ENCODE measurements around the gene SUPT16H. TPM values are rescaled to one million over a fixed set of nuclear protein-coding genes. Genes with fewer than 3 reads are reported as not detected.
"Not testable (repeated sequence)": the region's sequence is repeated elsewhere in the genome, so short reads cannot be mapped to it uniquely, and the experiment has no call there.

The SUPT16H gene
- total RNA-seq, 1 experiment from 2014 or later, result 98.3 TPM

- Mint-ChIP-seq H3K36me3 (ENCODE audit: insufficient read depth, unreplicated experiment) (peaks cover 67% of the 10 kb centered on the region), H3K4me1 (ENCODE audit: insufficient read depth, unreplicated experiment) (peaks cover 8% of the 10 kb centered on the region), H3K9me3 (ENCODE audit: unreplicated experiment) (no peaks in the 10 kb centered on the region), H3K4me3 (ENCODE audit: unreplicated experiment) (peak overlapping the region; percentile 100), H3K27ac (ENCODE audit: low read depth, unreplicated experiment) (peak overlapping the region; percentile 99), H3K27me3 (ENCODE audit: insufficient read depth, unreplicated experiment) (no peaks in the 10 kb centered on the region)
- peak; percentile 47 for DNase-seq (ENCODE audit: unreplicated experiment)
- POLR2A ChIA-PET, result interaction anchor here (0.7 to 2.5 kb wide), 24 partner anchors 10 to 1154 kb away, joined by 3 to 23 read pairs (median 4); partner anchors contain the start of genes CHD8, METTL3, RAB2B and TOX4
- BruUV-seq (replicated peaks), result TSS peak; percentile 62
- intact Hi-C loops (cut with micrococcal nuclease), result loop anchor here (2.0 to 5.0 kb wide), 2 partner anchors 74 to 114 kb away; partner anchors contain the start of genes CHD8 and HNRNPC
- CTCF ChIA-PET, result interaction anchor here (0.7 to 1.4 kb wide), 2 partner anchors 9 to 118 kb away, joined by 3 to 4 read pairs; no protein-coding TSS in a partner anchor
- TF ChIP-seq CTCF (IDR thresholded peaks at IDR 0.05; ENCODE audit: unreplicated experiment), result no peak
Measured at GRCh38 chr14:21382886-21383847, 652 bp downstream of the SUPT16H start.

GRCh38 chr14:21382095-21382494 lies 1.7 kb downstream of the SUPT16H start:
- peaks cover 8% of the 10 kb centered on the region for H3K4me1 Mint-ChIP-seq (ENCODE audit: insufficient read depth, unreplicated experiment)
- H3K4me3 Mint-ChIP-seq (ENCODE audit: unreplicated experiment), result peak overlapping the region; percentile 100
- peaks cover 64% of the 10 kb centered on the region for H3K36me3 Mint-ChIP-seq (ENCODE audit: insufficient read depth, unreplicated experiment)
- no peak for TF ChIP-seq CTCF (IDR thresholded peaks at IDR 0.05; ENCODE audit: unreplicated experiment)
- CTCF ChIA-PET, result interaction anchor here (0.5 to 1.4 kb wide), 2 partner anchors 10 to 379 kb away, joined by 3 read pairs; no protein-coding TSS in a partner anchor
- POLR2A ChIA-PET, result interaction anchor here (0.7 to 2.5 kb wide), 12 partner anchors 23 to 1054 kb away, joined by 3 to 23 read pairs (median 4); partner anchors contain the start of gene CHD8
- H3K9me3 Mint-ChIP-seq (ENCODE audit: unreplicated experiment), result no peaks in the 10 kb centered on the region
- H3K27ac Mint-ChIP-seq (ENCODE audit: low read depth, unreplicated experiment), result peak overlapping the region; percentile 99
- no peaks in the 10 kb centered on the region for H3K27me3 Mint-ChIP-seq (ENCODE audit: insufficient read depth, unreplicated experiment)
- no peak for DNase-seq (ENCODE audit: unreplicated experiment)
- BruUV-seq (replicated peaks), result no TSS peak
- intact Hi-C loops (cut with micrococcal nuclease), result loop anchor here (2.0 to 5.0 kb wide), 2 partner anchors 75 to 113 kb away; partner anchors contain the start of genes CHD8 and HNRNPC

- intact Hi-C loops (cut with micrococcal nuclease), result no loop called here
- peaks cover 60% of the 10 kb centered on the region for H3K36me3 Mint-ChIP-seq (ENCODE audit: insufficient read depth, unreplicated experiment)
- DNase-seq (ENCODE audit: unreplicated experiment), result no peak
- ChIA-PET POLR2A (no interaction called here), CTCF (no interaction called here)
- BruUV-seq (replicated peaks), result no TSS peak
- no peak overlapping the region for H3K27ac Mint-ChIP-seq (ENCODE audit: low read depth, unreplicated experiment)
- H3K4me3 Mint-ChIP-seq (ENCODE audit: unreplicated experiment), result no peak overlapping the region
- no peaks in the 10 kb centered on the region for H3K27me3 Mint-ChIP-seq (ENCODE audit: insufficient read depth, unreplicated experiment)
- H3K9me3 Mint-ChIP-seq (ENCODE audit: unreplicated experiment), result no peaks in the 10 kb centered on the region
- H3K4me1 Mint-ChIP-seq (ENCODE audit: insufficient read depth, unreplicated experiment), result peaks cover 13% of the 10 kb centered on the region
- no peak for TF ChIP-seq CTCF (IDR thresholded peaks at IDR 0.05; ENCODE audit: unreplicated experiment)
Measured at GRCh38 chr14:21379338-21379737, 4.5 kb downstream of the SUPT16H start.

- CTCF ChIA-PET, result interaction anchor here (0.6 kb wide), 1 partner anchor 18 kb away, joined by 3 read pairs; no protein-coding TSS in a partner anchor
- intact Hi-C loops (cut with micrococcal nuclease), result no loop called here
- Mint-ChIP-seq H3K27ac (ENCODE audit: low read depth, unreplicated experiment) (no peak overlapping the region), H3K9me3 (ENCODE audit: unreplicated experiment) (no peaks in the 10 kb centered on the region), H3K4me1 (ENCODE audit: insufficient read depth, unreplicated experiment) (peaks cover 6% of the 10 kb centered on the region), H3K27me3 (ENCODE audit: insufficient read depth, unreplicated experiment) (no peaks in the 10 kb centered on the region), H3K36me3 (ENCODE audit: insufficient read depth, unreplicated experiment) (peaks cover 84% of the 10 kb centered on the region), H3K4me3 (ENCODE audit: unreplicated experiment) (no peak overlapping the region)
- TF ChIP-seq CTCF (IDR thresholded peaks at IDR 0.05; ENCODE audit: unreplicated experiment), result no peak
- POLR2A ChIA-PET, result interaction anchor here (1.2 kb wide), 1 partner anchor 110 kb away, joined by 3 read pairs; no protein-coding TSS in a partner anchor
- BruUV-seq (replicated peaks), result no TSS peak
- no peak for DNase-seq (ENCODE audit: unreplicated experiment)
Measured at GRCh38 chr14:21373980-21374379, 9.8 kb downstream of the SUPT16H start.

- intact Hi-C loops (cut with micrococcal nuclease); H3K27me3 Mint-ChIP-seq (ENCODE audit: insufficient read depth, unreplicated experiment); H3K27ac Mint-ChIP-seq (ENCODE audit: low read depth, unreplicated experiment); BruUV-seq (replicated peaks); H3K4me1 Mint-ChIP-seq (ENCODE audit: insufficient read depth, unreplicated experiment); H3K9me3 Mint-ChIP-seq (ENCODE audit: unreplicated experiment); DNase-seq (ENCODE audit: unreplicated experiment); H3K4me3 Mint-ChIP-seq (ENCODE audit: unreplicated experiment): not testable (repeated sequence)
- ChIA-PET POLR2A (interaction anchor here (1.1 kb wide), 2 partner anchors 10 to 104 kb away, joined by 3 to 4 read pairs; partner anchors contain the start of gene TOX4), CTCF (interaction anchor here (0.8 to 1.5 kb wide), 2 partner anchors 9 to 131 kb away, joined by 3 to 4 read pairs; no protein-coding TSS in a partner anchor)
- peaks cover 86% of the 10 kb centered on the region for H3K36me3 Mint-ChIP-seq (ENCODE audit: insufficient read depth, unreplicated experiment)
Measured at GRCh38 chr14:21372814-21373213, 11.0 kb downstream of the SUPT16H start.
